Retinal pigment epithelial cell (primary cell): ENCODE data around the gene PLXNA4.

Experiments used
- DNase-seq: peaks from one replicate; pipeline ENCODE4 v3.0.0-alpha.2; 2010; ENCODE audit warnings: low read depth
- H3K4me3 ChIP-seq: 2 replicates; pipeline ENCODE4 v1.5.1; 2011; ENCODE audit warnings: mild to moderate bottlenecking, low read length, control low read depth, moderate library complexity
- CTCF ChIP-seq: conservative IDR thresholded peaks from 2 replicates; pipeline ENCODE4 v1.5.1; 2011; ENCODE audit warnings: low read depth, low read length, control low read depth, inconsistent platforms

Gene PLXNA4

GRCh38 chr7:132614428-132615318, 38.4 kb upstream of the PLXNA4 start:
- peak; percentile 37 for TF ChIP-seq CTCF
- DNase-seq: no peak
- peak overlapping the region; percentile 3 for H3K4me3 ChIP-seq

- no peak overlapping the region for H3K4me3 ChIP-seq
- no peak for DNase-seq
- no peak for TF ChIP-seq CTCF
These were observed 37.5 kb upstream of the PLXNA4 start for GRCh38 chr7:132613737-132614136.

- DNase-seq: no peak
- H3K4me3 ChIP-seq: no peak overlapping the region
- TF ChIP-seq CTCF: no peak
These were observed 34.7 kb upstream of the PLXNA4 start for GRCh38 chr7:132610995-132611394.

GRCh38 chr7:132609906-132610520, 33.7 kb upstream of the PLXNA4 start:
- no peak for DNase-seq
- no peak overlapping the region for H3K4me3 ChIP-seq
- TF ChIP-seq CTCF: no peak

- no peak for DNase-seq
- no peak overlapping the region for H3K4me3 ChIP-seq
- TF ChIP-seq CTCF: no peak
These were observed 33.0 kb upstream of the PLXNA4 start for GRCh38 chr7:132609222-132609621.

GRCh38 chr7:132608523-132608922, 32.3 kb upstream of the PLXNA4 start:
- no peak for TF ChIP-seq CTCF
- no peak for DNase-seq
- no peak overlapping the region for H3K4me3 ChIP-seq

GRCh38 chr7:132607656-132608055, 31.4 kb upstream of the PLXNA4 start:
- no peak overlapping the region for H3K4me3 ChIP-seq
- no peak for TF ChIP-seq CTCF
- no peak for DNase-seq
